ENCODE measurements around the gene TFPT. TPM values are rescaled to one million over a fixed set of nuclear protein-coding genes. Genes with fewer than 3 reads are reported as not detected.

Gene TFPT
- total RNA-seq, 4 donors from 2014 or later = 7.7 to 17.9 (median 13.5) TPM

GRCh38 chr19:54153731-54154326 is 38.4 kb upstream of the TFPT start:
- Histone ChIP-seq H3K4me3 (replicated peaks in 1 of 3) (no peak overlapping the region), H3K27me3 (no peaks in the 10 kb centered on the region), H3K9me3 (no peaks in the 10 kb centered on the region), H3K27ac (no peak overlapping the region), H3K36me3 (peaks cover 79 to 83% of the 10 kb centered on the region in 2 donors), H3K4me1 (peaks cover 7 to 8% of the 10 kb centered on the region in 2 donors)
- DNase-seq = no peak
- intact Hi-C loops (cut with DNase I) = no loop called here
- WGBS, 2 donors = 83 to 95% methylated on average over 9 to 10 of the region's 10 CpGs
- TF ChIP-seq, protein P1, sequence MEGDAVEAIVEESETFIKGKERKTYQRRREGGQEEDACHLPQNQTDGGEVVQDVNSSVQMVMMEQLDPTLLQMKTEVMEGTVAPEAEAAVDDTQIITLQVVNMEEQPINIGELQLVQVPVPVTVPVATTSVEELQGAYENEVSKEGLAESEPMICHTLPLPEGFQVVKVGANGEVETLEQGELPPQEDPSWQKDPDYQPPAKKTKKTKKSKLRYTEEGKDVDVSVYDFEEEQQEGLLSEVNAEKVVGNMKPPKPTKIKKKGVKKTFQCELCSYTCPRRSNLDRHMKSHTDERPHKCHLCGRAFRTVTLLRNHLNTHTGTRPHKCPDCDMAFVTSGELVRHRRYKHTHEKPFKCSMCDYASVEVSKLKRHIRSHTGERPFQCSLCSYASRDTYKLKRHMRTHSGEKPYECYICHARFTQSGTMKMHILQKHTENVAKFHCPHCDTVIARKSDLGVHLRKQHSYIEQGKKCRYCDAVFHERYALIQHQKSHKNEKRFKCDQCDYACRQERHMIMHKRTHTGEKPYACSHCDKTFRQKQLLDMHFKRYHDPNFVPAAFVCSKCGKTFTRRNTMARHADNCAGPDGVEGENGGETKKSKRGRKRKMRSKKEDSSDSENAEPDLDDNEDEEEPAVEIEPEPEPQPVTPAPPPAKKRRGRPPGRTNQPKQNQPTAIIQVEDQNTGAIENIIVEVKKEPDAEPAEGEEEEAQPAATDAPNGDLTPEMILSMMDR (IDR thresholded peaks at IDR 0.05) = no peak
- TF ChIP-seq POLR2A (IDR thresholded peaks at IDR 0.05) = no peak

DNA sequence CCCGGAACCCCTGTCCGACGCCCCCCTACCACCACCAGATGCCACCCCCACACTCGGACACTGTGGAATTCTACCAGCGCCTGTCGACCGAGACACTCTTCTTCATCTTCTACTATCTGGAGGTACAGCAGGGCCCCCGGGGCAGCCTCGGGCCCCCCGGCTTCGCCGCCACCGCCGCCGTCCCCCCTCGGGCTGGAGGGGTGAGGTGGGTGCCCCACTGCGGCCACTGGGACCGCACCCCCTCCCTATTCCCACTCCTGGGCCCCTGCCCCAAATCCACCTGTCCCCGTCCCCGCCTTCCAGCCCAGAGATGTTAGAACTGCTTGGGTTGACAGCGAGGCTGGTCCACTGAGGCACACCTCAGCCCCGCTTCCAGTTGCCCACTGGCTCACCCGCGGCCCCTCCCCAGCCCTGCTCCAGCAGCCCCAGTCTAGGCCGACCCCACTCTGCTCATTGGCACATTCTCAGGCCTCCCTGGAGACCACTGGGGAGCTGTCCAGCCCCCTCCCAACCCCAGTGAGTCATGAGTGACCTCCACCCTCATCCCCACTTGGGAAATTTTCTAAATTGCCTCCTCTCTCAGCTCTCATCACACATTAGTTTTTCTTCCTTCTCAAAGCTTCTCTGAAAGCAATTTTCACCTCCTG is 37.5 kb upstream of the TFPT start:
- no peak for DNase-seq

GRCh38 chr19:54152267-54152666 is 36.8 kb upstream of the TFPT start:
- Histone ChIP-seq H3K9me3 (no peaks in the 10 kb centered on the region), H3K27ac (no peak overlapping the region), H3K4me3 (replicated peaks in 1 of 3) (no peak overlapping the region), H3K4me1 (no peaks in the 10 kb centered on the region), H3K36me3 (peaks cover 87 to 93% of the 10 kb centered on the region in 2 donors), H3K27me3 (no peaks in the 10 kb centered on the region)
- TF ChIP-seq, protein P1 (IDR thresholded peaks at IDR 0.05) = no peak
- DNase-seq = no peak
- intact Hi-C loops (cut with DNase I) = no loop called here
- WGBS, 2 donors = 89 to 100% methylated on average over 2 to 5 of the region's 12 CpGs

More for the DNA sequence above, 37.5 kb upstream of the TFPT start:
- 84 to 92% methylated on average over 24 to 25 of the region's 25 CpGs for WGBS, 2 donors
- Histone ChIP-seq H3K27me3 (no peaks in the 10 kb centered on the region), H3K36me3 (peaks cover 84 to 91% of the 10 kb centered on the region in 2 donors), H3K4me3 (replicated peaks in 1 of 3) (no peak overlapping the region), H3K27ac (no peak overlapping the region), H3K4me1 (no peaks in the 10 kb centered on the region), H3K9me3 (no peaks in the 10 kb centered on the region)
- intact Hi-C loops (cut with DNase I) = no loop called here
- TF ChIP-seq POLR2A (IDR thresholded peaks at IDR 0.05) = no peak
- TF ChIP-seq, protein P1 (IDR thresholded peaks at IDR 0.05) = no peak

GRCh38 chr19:54151362-54152035 is 36.0 kb upstream of the TFPT start:
- Histone ChIP-seq H3K36me3 (peaks cover 88 to 94% of the 10 kb centered on the region in 2 donors), H3K4me1 (no peaks in the 10 kb centered on the region), H3K9me3 (no peaks in the 10 kb centered on the region), H3K27ac (no peak overlapping the region), H3K27me3 (no peaks in the 10 kb centered on the region), H3K4me3 (replicated peaks in 1 of 3) (no peak overlapping the region)
- DNase-seq = no peak
- 88 to 92% methylated on average over 21 to 23 of the region's 23 CpGs for WGBS, 2 donors
- intact Hi-C loops (cut with DNase I) = no loop called here
- TF ChIP-seq, protein P1 (IDR thresholded peaks at IDR 0.05) = no peak
- TF ChIP-seq POLR2A (IDR thresholded peaks at IDR 0.05) = no peak
